Astrocyte of the cerebellum (primary cell): ENCODE data around the gene HOXA10.

Source experiments
- DNase-seq: peaks from one replicate; pipeline ENCODE4 v3.0.0-alpha.2; 2011; ENCODE audit warnings: low read depth
- H3K4me3 ChIP-seq: 2 replicates; pipeline ENCODE4 v1.5.1; 2011; ENCODE audit warnings: mild to moderate bottlenecking, low read depth, low read length, moderate library complexity
- in situ Hi-C: cut with HindIII; loops from 2 replicates; pipeline ENCODE4 v1.10.0; 2017; ENCODE audit warnings: low sequenced_read_pairs
- TF ChIP-seq, protein P1 (sequence below): IDR thresholded peaks from 2 replicates; pipeline ENCODE4 v1.5.1; 2012; ENCODE audit warnings: low read length, low read depth, moderate library complexity, mild to moderate bottlenecking; ENCODE audit errors: missing control alignments

Gene HOXA10

DNA sequence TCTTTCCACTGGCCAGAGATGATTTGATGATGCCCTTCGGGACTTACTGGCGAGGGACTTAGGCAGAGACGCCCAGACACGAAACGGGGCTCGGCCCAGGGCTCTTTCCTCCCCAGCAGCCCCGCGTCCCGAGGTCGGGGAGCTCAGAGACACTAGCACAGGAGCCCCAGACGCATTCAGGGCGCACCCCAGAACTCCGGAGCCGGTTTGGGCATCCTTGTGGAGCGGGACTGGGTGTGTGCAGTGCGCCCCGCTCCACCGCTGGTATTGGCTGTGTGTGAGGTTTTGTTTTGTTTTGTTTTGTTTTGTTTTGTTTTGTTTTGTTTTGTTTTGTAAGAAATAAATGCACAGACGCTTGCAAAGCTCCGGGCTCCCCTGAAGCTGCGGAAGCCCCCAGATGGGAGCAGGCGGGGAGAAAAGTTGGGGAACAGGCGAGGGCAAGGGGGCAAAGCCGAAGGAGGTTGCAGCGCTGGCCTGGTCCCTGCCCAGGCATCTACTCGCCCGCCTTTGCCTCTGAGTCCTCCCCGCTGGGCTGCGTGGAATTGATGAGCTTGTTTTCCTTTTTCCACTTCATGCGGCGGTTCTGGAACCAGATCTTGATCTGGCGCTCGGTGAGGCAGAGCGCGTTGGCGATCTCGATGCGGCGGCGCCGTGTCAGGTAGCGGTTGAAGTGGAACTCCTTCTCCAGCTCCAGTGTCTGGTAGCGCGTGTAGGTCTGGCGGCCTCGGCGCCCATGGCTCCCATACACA, 28.8 kb downstream of the HOXA10 start:
- no peak overlapping the region for H3K4me3 ChIP-seq
- DNase-seq, result no peak
- in situ Hi-C loops, result no loop called here
- TF ChIP-seq, protein P1, sequence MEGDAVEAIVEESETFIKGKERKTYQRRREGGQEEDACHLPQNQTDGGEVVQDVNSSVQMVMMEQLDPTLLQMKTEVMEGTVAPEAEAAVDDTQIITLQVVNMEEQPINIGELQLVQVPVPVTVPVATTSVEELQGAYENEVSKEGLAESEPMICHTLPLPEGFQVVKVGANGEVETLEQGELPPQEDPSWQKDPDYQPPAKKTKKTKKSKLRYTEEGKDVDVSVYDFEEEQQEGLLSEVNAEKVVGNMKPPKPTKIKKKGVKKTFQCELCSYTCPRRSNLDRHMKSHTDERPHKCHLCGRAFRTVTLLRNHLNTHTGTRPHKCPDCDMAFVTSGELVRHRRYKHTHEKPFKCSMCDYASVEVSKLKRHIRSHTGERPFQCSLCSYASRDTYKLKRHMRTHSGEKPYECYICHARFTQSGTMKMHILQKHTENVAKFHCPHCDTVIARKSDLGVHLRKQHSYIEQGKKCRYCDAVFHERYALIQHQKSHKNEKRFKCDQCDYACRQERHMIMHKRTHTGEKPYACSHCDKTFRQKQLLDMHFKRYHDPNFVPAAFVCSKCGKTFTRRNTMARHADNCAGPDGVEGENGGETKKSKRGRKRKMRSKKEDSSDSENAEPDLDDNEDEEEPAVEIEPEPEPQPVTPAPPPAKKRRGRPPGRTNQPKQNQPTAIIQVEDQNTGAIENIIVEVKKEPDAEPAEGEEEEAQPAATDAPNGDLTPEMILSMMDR, result no peak

DNA sequence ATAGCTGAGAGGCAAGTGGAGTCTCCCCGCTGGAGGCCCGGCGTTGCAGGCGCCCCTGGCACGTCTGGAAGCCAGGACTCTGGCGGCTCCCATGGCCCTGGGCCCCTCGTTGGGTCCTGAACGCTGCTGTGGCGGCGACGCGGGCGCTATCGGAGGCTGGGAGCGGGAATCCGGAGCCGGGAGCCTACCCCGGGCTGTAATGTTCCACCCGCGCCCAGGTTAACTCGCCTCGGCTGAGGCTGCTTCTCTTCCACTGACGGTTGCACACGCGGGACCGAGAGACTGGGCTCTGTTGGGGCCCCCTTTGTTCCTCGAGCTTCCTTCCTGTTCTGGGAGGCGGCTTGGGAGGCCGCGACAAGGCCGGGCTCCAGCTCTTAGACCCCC, 29.3 kb downstream of the HOXA10 start:
- TF ChIP-seq, protein P1, result no peak
- H3K4me3 ChIP-seq, result no peak overlapping the region
- in situ Hi-C loops, result no loop called here
- DNase-seq, result no peak

DNA sequence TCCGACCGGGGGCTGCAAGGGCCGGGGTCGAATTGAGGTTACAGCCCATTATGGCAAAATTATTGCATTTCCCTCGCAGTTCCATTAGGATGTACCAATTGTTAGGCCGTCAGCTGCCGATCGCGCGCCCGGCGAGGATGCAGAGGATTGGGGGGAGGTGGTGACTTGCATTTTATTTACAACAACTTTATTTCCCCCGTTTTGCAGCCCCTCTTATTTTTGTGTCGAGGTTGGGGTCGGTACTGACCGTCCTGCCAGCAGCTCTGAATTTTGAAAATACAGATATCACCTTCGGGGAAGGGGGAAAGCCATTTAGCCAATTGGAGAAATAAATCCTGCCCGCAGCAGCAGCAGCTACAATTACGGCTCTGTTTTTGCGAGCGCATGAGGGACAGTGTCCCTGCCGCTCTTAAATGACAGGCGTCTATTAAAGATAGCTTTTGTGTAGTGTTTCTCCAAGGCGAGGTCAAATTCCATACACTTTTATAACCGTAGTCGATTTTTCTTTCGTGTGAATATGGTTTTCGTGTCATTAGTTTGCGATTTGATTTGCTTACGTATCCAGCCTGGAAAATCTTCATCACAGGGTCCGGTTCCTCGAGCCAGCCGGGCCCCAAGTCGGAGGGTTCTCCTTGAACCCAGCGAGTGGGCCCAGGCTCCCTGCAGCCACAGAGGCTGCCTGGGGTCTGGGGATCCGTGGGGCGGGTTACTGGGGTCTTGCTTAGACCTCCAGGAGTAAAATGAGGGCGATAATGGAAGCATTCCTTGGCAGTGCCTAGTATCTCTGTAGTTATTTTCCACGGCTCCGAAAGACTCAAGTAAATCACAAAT, 30.0 kb downstream of the HOXA10 start:
- no peak for DNase-seq
- in situ Hi-C loops, result no loop called here
- no peak overlapping the region for H3K4me3 ChIP-seq
- TF ChIP-seq, protein P1, result no peak

DNA sequence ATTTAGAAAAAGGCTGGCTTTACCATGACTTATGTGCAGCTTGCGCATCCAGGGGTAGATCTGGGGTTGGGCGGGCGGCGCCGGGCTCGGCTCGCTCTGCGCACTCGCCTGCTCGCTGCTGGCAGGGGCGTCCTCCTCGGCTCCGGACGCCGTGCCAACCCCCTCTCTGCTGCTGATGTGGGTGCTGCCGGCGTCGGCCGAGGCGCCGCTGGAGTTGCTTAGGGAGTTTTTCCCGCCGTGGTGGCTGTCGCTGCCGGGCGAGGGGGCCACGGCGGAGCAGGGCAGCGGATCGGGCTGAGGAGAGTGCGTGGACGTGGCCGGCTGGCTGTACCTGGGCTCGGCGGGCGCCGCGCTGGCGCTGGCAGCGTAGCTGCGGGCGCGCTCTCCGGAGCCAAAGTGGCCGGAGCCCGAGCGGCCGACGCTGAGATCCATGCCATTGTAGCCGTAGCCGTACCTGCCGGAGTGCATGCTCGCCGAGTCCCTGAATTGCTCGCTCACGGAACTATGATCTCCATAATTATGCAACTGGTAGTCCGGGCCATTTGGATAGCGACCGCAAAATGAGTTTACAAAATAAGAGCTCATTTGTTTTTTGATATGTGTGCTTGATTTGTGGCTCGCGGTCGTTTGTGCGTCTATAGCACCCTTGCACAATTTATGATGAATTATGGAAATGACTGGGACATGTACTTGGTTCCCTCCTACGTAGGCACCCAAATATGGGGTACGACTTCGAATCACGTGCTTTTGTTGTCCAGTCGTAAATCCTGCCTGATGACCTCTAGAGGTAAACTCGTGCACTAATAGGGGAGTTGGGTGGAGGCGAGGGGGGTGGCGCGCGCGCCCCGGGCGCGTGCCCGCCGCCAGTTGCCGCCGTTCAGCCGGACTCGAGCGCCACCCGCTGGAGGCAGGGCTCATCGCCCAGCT, 30.8 kb downstream of the HOXA10 start, which contains the start of gene HOXA5:
Gene HOXA5, minus strand, starts transcription at position 659 of the 927 bp plus-strand sequence. Its CDS starts 74 bp downstream, at position 585.
- TF ChIP-seq, protein P1, result peak; percentile 73
- in situ Hi-C loops, result no loop called here
- H3K4me3 ChIP-seq, result peak within 1 kb of the TSS; percentile 31
- no peak for DNase-seq

DNA sequence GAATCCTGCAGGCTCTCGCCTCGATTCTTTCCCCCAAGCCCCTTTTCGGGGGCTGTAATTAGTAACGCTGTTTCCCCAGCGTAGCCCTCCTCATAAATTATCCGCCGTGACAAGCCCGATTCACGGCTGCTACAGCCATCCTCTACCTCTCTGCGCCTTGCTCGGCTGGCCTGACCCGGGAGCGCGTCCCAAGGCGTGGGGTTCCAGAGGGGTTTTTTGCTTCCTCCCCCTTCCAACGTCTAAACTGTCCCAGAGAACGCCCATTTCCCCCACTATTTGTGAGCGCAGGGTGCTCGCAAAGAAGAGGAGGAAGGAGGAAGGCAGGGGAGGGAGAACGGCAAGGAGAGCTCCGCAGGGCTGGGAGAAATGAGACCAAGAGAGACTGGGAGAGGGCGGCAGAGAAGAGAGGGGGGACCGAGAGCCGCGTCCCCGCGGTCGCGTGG, 31.5 kb downstream of the HOXA10 start:
- TF ChIP-seq, protein P1, result no peak
- in situ Hi-C loops, result no loop called here
- DNase-seq, result no peak
- H3K4me3 ChIP-seq, result peak overlapping the region; percentile 31
